Epithelial cell of esophagus (primary cell): ENCODE data around the gene ADAMTS17.

ENCODE experiments used
- DNase-seq: peaks from one replicate; pipeline ENCODE4 v3.0.0; 2010; ENCODE audit warnings: low read depth
- H3K4me3 ChIP-seq: 2 replicates; pipeline ENCODE4 v1.5.1; 2011; ENCODE audit warnings: mild to moderate bottlenecking, low read length, control low read depth
- CTCF ChIP-seq: IDR thresholded peaks from 2 replicates; pipeline ENCODE4 v1.5.1; 2011; ENCODE audit warnings: low read depth, mild to moderate bottlenecking, low read length, control low read depth, inconsistent platforms; ENCODE audit not compliant: insufficient read depth; ENCODE audit errors: missing control alignments

ADAMTS17 gene

GRCh38 chr15:99999282-100000070 is 342.3 kb downstream of the ADAMTS17 start:
- H3K4me3 ChIP-seq, result no peak overlapping the region
- no peak for TF ChIP-seq CTCF
- DNase-seq, result no peak

DNA sequence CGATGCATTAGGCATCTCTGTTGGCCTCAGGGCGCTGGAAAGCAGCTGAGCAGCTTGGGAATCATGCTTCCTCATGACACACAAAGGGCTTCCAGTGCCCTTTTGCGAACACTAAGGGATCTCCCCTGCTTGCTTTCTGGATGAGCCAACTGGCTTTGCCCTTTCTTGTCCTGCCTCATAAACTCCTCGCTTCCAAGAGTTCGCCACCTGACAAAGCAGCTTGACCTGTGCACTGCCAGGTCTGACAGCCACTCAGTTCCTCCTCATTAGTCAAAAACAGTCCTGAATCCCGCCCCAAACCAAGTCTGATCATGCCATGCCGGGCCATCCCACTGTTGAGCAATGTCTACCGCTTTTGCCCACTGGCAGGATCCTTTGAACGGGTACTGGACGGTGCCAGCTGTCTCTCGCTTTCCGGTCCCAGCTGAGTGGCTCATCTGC is 343.1 kb downstream of the ADAMTS17 start:
- H3K4me3 ChIP-seq, result no peak overlapping the region
- no peak for TF ChIP-seq CTCF
- DNase-seq, result peak; percentile 95

- no peak for TF ChIP-seq CTCF
- H3K4me3 ChIP-seq, result no peak overlapping the region
- DNase-seq, result no peak
Measured at GRCh38 chr15:99997112-99997651, 344.6 kb downstream of the ADAMTS17 start.

GRCh38 chr15:99996660-99997059 is 345.1 kb downstream of the ADAMTS17 start:
- no peak for TF ChIP-seq CTCF
- H3K4me3 ChIP-seq, result no peak overlapping the region
- no peak for DNase-seq

GRCh38 chr15:99995543-99995942 is 346.2 kb downstream of the ADAMTS17 start:
- no peak for TF ChIP-seq CTCF
- no peak overlapping the region for H3K4me3 ChIP-seq
- DNase-seq, result no peak

GRCh38 chr15:99994849-99995248 is 346.9 kb downstream of the ADAMTS17 start:
- no peak for DNase-seq
- no peak for TF ChIP-seq CTCF
- H3K4me3 ChIP-seq, result no peak overlapping the region

- DNase-seq, result no peak
- TF ChIP-seq CTCF, result no peak
- no peak overlapping the region for H3K4me3 ChIP-seq
Measured at GRCh38 chr15:99993681-99994131, 348.1 kb downstream of the ADAMTS17 start.
